ENCODE results near the gene CEL. TPM values are rescaled to one million over a fixed set of nuclear protein-coding genes. Genes with fewer than 3 reads are reported as not detected.
"Not testable (repeated sequence)": the region's sequence is repeated elsewhere in the genome, so short reads cannot be mapped to it uniquely, and the experiment has no call there.

Gene CEL
- total and polyA plus RNA-seq, 3 experiments from 2014 or later, result 1.1 to 1.2 TPM; not detected in 1

- H3K4me3 Mint-ChIP-seq; CTCF ChIA-PET; H3K9me3 ChIP-seq (ENCODE audit: low read length); H3K4me1 Mint-ChIP-seq; POLR2A ChIA-PET; H3K9me3 Mint-ChIP-seq; H3K4me3 ChIP-seq (ENCODE audit: low read length); H3K27ac Mint-ChIP-seq; H3K36me3 ChIP-seq (ENCODE audit: insufficient read depth, low read length); H3K36me3 Mint-ChIP-seq; H3K4me1 ChIP-seq (ENCODE audit: insufficient read depth, low read length); H3K27me3 Mint-ChIP-seq; H3K27me3 ChIP-seq (ENCODE audit: insufficient read depth, low read length, poor library complexity, severe bottlenecking); H3K27ac ChIP-seq (ENCODE audit: low read depth, low read length); DNase-seq: not testable (repeated sequence)
Measured at GRCh38 chr9:133083688-133084087, 21.9 kb downstream of the CEL start.

DNA sequence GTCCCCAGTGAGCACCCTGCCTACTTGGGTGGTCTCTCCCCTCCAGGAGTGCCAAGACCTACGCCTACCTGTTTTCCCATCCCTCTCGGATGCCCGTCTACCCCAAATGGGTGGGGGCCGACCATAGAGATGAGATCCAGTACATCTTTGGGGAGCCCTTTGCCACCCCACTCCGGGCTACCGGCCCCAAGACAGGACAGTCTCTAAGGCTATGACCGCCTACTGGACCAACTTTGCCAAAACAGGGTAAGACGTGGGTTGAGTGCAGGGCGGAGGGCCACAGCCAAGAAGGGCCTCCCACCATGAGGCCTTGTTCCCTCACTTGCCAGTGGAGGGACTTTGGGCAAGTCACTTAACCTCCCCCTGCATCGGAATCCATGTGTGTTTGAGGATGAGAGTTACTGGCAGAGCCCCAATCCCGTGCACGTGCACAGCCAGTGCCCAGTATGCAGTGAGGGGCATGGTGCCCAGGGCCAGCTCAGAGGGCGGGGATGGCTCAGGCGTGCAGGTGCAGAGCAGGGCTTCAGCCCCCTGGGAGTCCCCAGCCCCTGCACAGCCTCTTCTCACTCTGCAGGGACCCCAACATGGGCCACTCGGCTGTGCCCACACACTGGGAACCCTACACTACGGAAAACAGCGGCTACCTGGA, 24.6 kb downstream of the CEL start:
- H3K27ac ChIP-seq (ENCODE audit: low read depth, low read length); H3K27me3 Mint-ChIP-seq; H3K4me3 ChIP-seq (ENCODE audit: low read length); POLR2A ChIA-PET; H3K9me3 ChIP-seq (ENCODE audit: low read length); H3K36me3 ChIP-seq (ENCODE audit: insufficient read depth, low read length); CTCF ChIA-PET; H3K4me3 Mint-ChIP-seq; H3K4me1 Mint-ChIP-seq; DNase-seq; H3K27me3 ChIP-seq (ENCODE audit: insufficient read depth, low read length, poor library complexity, severe bottlenecking); H3K36me3 Mint-ChIP-seq; H3K4me1 ChIP-seq (ENCODE audit: insufficient read depth, low read length); H3K9me3 Mint-ChIP-seq: not testable (repeated sequence)
- peak overlapping the region in 1 of 8 donors; percentile 60 for H3K27ac Mint-ChIP-seq

DNA sequence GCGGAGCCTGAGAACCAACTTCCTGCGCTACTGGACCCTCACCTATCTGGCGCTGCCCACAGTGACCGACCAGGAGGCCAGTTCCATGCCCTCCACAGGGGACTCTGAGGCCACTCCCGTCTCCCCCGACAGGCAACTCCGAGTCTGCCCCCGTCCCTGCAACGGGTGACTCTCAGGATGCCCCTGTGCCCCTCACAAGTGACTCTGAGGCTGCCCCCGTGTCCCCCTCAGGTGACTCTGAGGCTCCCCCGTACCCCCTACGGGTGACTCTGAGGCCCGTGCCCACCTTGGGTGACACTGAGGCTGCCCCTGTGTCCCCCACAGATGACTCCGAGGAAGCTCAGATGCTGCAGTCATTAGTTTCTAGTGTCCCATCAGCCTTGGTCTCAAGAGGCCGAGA, 25.1 kb downstream of the CEL start:
- POLR2A ChIA-PET, result no interaction called here
- CTCF ChIA-PET, result interaction anchor here (0.7 kb wide), 1 partner anchor 12 kb away, joined by 3 read pairs; no protein-coding TSS in a partner anchor
- no peaks in the 10 kb centered on the region for H3K9me3 Mint-ChIP-seq

GRCh38 chr9:133087429-133088145, 25.8 kb downstream of the CEL start:
- peaks cover 0 to 2% of the 10 kb centered on the region in 2 donors for H3K27me3 Mint-ChIP-seq
- H3K27ac ChIP-seq (ENCODE audit: low read depth, low read length), result no peak overlapping the region
- no peaks in the 10 kb centered on the region for H3K4me1 Mint-ChIP-seq
- H3K4me1 ChIP-seq (ENCODE audit: insufficient read depth, low read length), result no peaks in the 10 kb centered on the region
- ChIA-PET CTCF (interaction anchor here (0.7 to 1.8 kb wide), 2 partner anchors 12 to 57 kb away, joined by 3 to 5 read pairs; no protein-coding TSS in a partner anchor), POLR2A (no interaction called here)
- no peak overlapping the region for H3K4me3 Mint-ChIP-seq
- H3K9me3 Mint-ChIP-seq, result no peaks in the 10 kb centered on the region
- no peaks in the 10 kb centered on the region for H3K36me3 ChIP-seq (ENCODE audit: insufficient read depth, low read length)
- H3K27ac Mint-ChIP-seq, result peak overlapping the region in 1 of 8 donors; percentile 36
- peak in 1 of 5 donors; percentile 11 for DNase-seq
- no peaks in the 10 kb centered on the region for H3K9me3 ChIP-seq (ENCODE audit: low read length)
- no peak overlapping the region for H3K4me3 ChIP-seq (ENCODE audit: low read length)
- no peaks in the 10 kb centered on the region for H3K36me3 Mint-ChIP-seq
- no peaks in the 10 kb centered on the region for H3K27me3 ChIP-seq (ENCODE audit: insufficient read depth, low read length, poor library complexity, severe bottlenecking)

More for the DNA sequence above, 25.1 kb downstream of the CEL start:
- no peaks in the 10 kb centered on the region for H3K36me3 Mint-ChIP-seq
- Histone ChIP-seq H3K36me3 (ENCODE audit: insufficient read depth, low read length) (no peaks in the 10 kb centered on the region), H3K4me1 (ENCODE audit: insufficient read depth, low read length) (no peaks in the 10 kb centered on the region), H3K27ac (ENCODE audit: low read depth, low read length) (no peak overlapping the region), H3K4me3 (ENCODE audit: low read length) (no peak overlapping the region), H3K9me3 (ENCODE audit: low read length) (no peaks in the 10 kb centered on the region), H3K27me3 (ENCODE audit: insufficient read depth, low read length, poor library complexity, severe bottlenecking) (no peaks in the 10 kb centered on the region)
- H3K4me3 Mint-ChIP-seq, result no peak overlapping the region
- no peaks in the 10 kb centered on the region for H3K4me1 Mint-ChIP-seq
- H3K27ac Mint-ChIP-seq, result no peak overlapping the region
- DNase-seq, result no peak
- H3K27me3 Mint-ChIP-seq, result peaks cover 0 to 2% of the 10 kb centered on the region in 2 donors

DNA sequence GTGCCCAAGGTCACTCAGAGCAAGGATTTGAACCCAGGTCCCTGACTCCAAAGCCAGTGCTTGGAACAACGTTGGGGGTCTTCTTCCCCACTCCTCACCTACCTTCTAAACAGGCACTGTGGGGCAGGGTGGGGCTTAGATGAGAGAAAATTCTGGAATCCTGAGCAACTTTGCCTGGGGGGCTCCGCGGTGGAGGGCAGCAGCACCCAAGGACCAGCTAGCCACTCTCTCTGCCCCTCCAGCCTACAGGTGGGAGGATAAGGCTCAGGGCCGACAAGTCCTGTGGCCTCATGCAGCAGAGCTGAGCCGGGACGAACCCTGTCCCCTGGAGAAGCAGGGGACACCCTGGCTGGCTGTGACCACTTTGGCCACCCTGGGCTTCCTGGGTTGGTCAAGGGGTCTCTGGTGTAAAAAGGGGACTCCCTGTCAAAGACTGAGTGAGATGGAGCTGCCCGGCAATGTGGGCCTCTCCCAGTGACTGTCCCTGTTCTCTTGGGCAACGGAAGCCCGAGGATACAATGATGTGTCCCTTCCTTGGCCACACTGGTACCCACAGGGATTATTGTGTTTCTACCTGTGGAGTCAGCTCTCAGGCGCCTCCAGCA, 26.5 kb downstream of the CEL start:
- DNase-seq, result peak in 1 of 5 donors; percentile 27
- H3K36me3 Mint-ChIP-seq, result no peaks in the 10 kb centered on the region
- H3K27me3 ChIP-seq (ENCODE audit: insufficient read depth, low read length, poor library complexity, severe bottlenecking), result no peaks in the 10 kb centered on the region
- H3K4me1 Mint-ChIP-seq, result no peaks in the 10 kb centered on the region
- H3K27ac Mint-ChIP-seq, result peak overlapping the region in 1 of 8 donors; percentile 33
- H3K9me3 ChIP-seq (ENCODE audit: low read length), result no peaks in the 10 kb centered on the region
- POLR2A ChIA-PET, result no interaction called here
- CTCF ChIA-PET, result interaction anchor here (1.8 kb wide), 1 partner anchor 56 kb away, joined by 5 read pairs; no protein-coding TSS in a partner anchor
- no peaks in the 10 kb centered on the region for H3K4me1 ChIP-seq (ENCODE audit: insufficient read depth, low read length)
- H3K4me3 Mint-ChIP-seq, result no peak overlapping the region
- H3K27me3 Mint-ChIP-seq, result peaks cover 0 to 2% of the 10 kb centered on the region in 2 donors
- H3K36me3 ChIP-seq (ENCODE audit: insufficient read depth, low read length), result no peaks in the 10 kb centered on the region
- H3K9me3 Mint-ChIP-seq, result no peaks in the 10 kb centered on the region
- no peak overlapping the region for H3K27ac ChIP-seq (ENCODE audit: low read depth, low read length)
- no peak overlapping the region for H3K4me3 ChIP-seq (ENCODE audit: low read length)

DNA sequence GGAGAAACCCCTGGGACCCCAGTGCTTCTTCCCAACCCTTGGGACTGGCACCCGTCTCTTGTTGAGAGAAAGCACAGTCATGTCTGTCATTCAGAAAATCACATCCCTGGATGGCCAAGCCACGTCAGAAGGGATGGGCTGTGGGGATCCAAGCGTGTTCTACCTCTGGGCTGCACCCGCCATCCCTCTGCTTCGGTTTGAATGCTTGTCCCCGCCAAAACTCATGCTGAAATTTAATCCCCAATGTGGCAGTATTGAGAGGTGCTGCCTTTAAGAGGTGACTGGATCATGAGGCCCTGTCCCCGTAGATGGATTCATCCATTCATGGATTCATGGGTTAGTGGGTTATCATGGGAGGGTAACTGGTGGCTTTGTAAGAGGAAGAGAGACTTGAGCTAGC, 27.0 kb downstream of the CEL start:
- no peaks in the 10 kb centered on the region for H3K9me3 Mint-ChIP-seq
- H3K27me3 Mint-ChIP-seq, result peaks cover 0 to 2% of the 10 kb centered on the region in 2 donors
- peak overlapping the region in 1 of 7 donors; percentile 40 for H3K4me3 Mint-ChIP-seq
- H3K9me3 ChIP-seq (ENCODE audit: low read length), result no peaks in the 10 kb centered on the region
- no peaks in the 10 kb centered on the region for H3K4me1 Mint-ChIP-seq
- H3K36me3 ChIP-seq (ENCODE audit: insufficient read depth, low read length), result no peaks in the 10 kb centered on the region
- ChIA-PET POLR2A (interaction anchor here (0.5 kb wide), 1 partner anchor 17 kb away, joined by 3 read pairs; no protein-coding TSS in a partner anchor), CTCF (interaction anchor here (1.8 kb wide), 1 partner anchor 56 kb away, joined by 5 read pairs; no protein-coding TSS in a partner anchor)
- DNase-seq, result peak in 1 of 5 donors; percentile 39
- no peak overlapping the region for H3K4me3 ChIP-seq (ENCODE audit: low read length)
- H3K4me1 ChIP-seq (ENCODE audit: insufficient read depth, low read length), result no peaks in the 10 kb centered on the region
- no peaks in the 10 kb centered on the region for H3K36me3 Mint-ChIP-seq
- no peak overlapping the region for H3K27ac ChIP-seq (ENCODE audit: low read depth, low read length)
- H3K27me3 ChIP-seq (ENCODE audit: insufficient read depth, low read length, poor library complexity, severe bottlenecking), result no peaks in the 10 kb centered on the region
- H3K27ac Mint-ChIP-seq, result no peak overlapping the region

DNA sequence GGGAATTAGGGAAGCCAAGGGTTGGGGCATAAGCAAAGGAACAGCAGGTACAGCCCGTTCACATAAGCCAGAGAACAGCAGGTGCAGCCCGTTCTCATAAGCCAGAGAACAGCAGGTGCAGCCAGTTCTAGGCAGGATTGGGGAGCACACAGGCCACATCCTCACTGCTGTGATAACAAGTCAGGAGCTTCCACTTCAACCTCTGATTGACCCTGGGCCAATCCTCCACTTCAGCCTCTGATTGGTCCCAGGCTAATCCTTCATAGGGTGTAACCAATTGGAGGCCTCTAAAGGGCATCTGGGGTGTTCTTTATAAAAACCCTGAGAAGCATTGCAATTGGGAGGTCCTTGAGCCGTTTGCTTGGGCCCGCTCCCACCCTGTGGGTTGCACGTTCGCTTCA, 27.5 kb downstream of the CEL start:
- Mint-ChIP-seq H3K27ac (no peak overlapping the region), H3K4me1 (no peaks in the 10 kb centered on the region), H3K36me3 (no peaks in the 10 kb centered on the region), H3K27me3 (peaks cover 0 to 2% of the 10 kb centered on the region in 2 donors), H3K9me3 (no peaks in the 10 kb centered on the region), H3K4me3 (no peak overlapping the region)
- no peaks in the 10 kb centered on the region for H3K9me3 ChIP-seq (ENCODE audit: low read length)
- DNase-seq, result peak in 1 of 5 donors; percentile 12
- no peak overlapping the region for H3K4me3 ChIP-seq (ENCODE audit: low read length)
- ChIA-PET POLR2A (interaction anchor here (0.5 kb wide), 1 partner anchor 17 kb away, joined by 3 read pairs; no protein-coding TSS in a partner anchor), CTCF (interaction anchor here (1.1 to 1.8 kb wide), 2 partner anchors 55 to 58 kb away, joined by 3 to 5 read pairs; no protein-coding TSS in a partner anchor)
- no peaks in the 10 kb centered on the region for H3K4me1 ChIP-seq (ENCODE audit: insufficient read depth, low read length)
- no peak overlapping the region for H3K27ac ChIP-seq (ENCODE audit: low read depth, low read length)
- no peaks in the 10 kb centered on the region for H3K27me3 ChIP-seq (ENCODE audit: insufficient read depth, low read length, poor library complexity, severe bottlenecking)
- no peaks in the 10 kb centered on the region for H3K36me3 ChIP-seq (ENCODE audit: insufficient read depth, low read length)

GRCh38 chr9:133090187-133090586, 28.4 kb downstream of the CEL start:
- ChIA-PET CTCF (interaction anchor here (1.0 to 1.1 kb wide), 2 partner anchors 54 to 57 kb away, joined by 3 read pairs; no protein-coding TSS in a partner anchor), POLR2A (no interaction called here)
- no peaks in the 10 kb centered on the region for H3K27me3 ChIP-seq (ENCODE audit: insufficient read depth, low read length, poor library complexity, severe bottlenecking)
- H3K9me3 ChIP-seq (ENCODE audit: low read length), result no peaks in the 10 kb centered on the region
- Mint-ChIP-seq H3K36me3 (peaks cover 0 to 4% (median 1%) of the 10 kb centered on the region in 3 donors), H3K9me3 (peaks cover 0 to 4% (median 3%) of the 10 kb centered on the region in 5 donors), H3K27me3 (peaks cover 0 to under 1% of the 10 kb centered on the region in 2 donors), H3K27ac (no peak overlapping the region), H3K4me3 (no peak overlapping the region), H3K4me1 (no peaks in the 10 kb centered on the region)
- no peaks in the 10 kb centered on the region for H3K36me3 ChIP-seq (ENCODE audit: insufficient read depth, low read length)
- peak in 1 of 5 donors; percentile 1 for DNase-seq
- no peak overlapping the region for H3K4me3 ChIP-seq (ENCODE audit: low read length)
- no peaks in the 10 kb centered on the region for H3K4me1 ChIP-seq (ENCODE audit: insufficient read depth, low read length)
- H3K27ac ChIP-seq (ENCODE audit: low read depth, low read length), result no peak overlapping the region
